ENCODE data around the gene GLS. TPM values are rescaled to one million over a fixed set of nuclear protein-coding genes. Genes with fewer than 3 reads are reported as not detected.

GLS gene
- total and polyA plus RNA-seq, 2 donors (not counting 3 experiments of a cell fraction or from before 2014, with no cell fraction given) = 49.0 to 183 TPM

GRCh38 chr2:190859347-190860297, 21.0 kb upstream of the GLS start:
- Histone ChIP-seq H3K4me1 (ENCODE audit: control insufficient read depth, extremely low read depth, insufficient read depth, low read length) (peaks cover 11% of the 10 kb centered on the region), H3K36me3 (ENCODE audit: control insufficient read depth in 2 of 2, extremely low read depth in 1 of 2, insufficient read depth in 2 of 2, low read length in 2 of 2) (no peaks in the 10 kb centered on the region), H3K9me3 (replicated peaks; ENCODE audit: control insufficient read depth, insufficient read depth, low read length) (no peaks in the 10 kb centered on the region), H4K20me1 (replicated peaks; ENCODE audit: control insufficient read depth, extremely low read depth, insufficient read depth, low read length) (no peaks in the 10 kb centered on the region), H3K27me3 (ENCODE audit: control insufficient read depth in 2 of 2, insufficient read depth in 2 of 2, low read length in 2 of 2) (no peaks in the 10 kb centered on the region), H3K9me1 (replicated peaks; ENCODE audit: control insufficient read depth, extremely low read depth, insufficient read depth, low read length) (no peaks in the 10 kb centered on the region), H3K4me2 (ENCODE audit: insufficient read depth, low read length) (no peak overlapping the region), H2AFZ (ENCODE audit: low read depth, low read length) (peak overlapping the region; percentile 26), H3K9ac (replicated peaks; ENCODE audit: extremely low read depth, insufficient read depth, low read length) (no peak overlapping the region), H3K79me2 (ENCODE audit: control insufficient read depth, insufficient read depth, low read length) (no peaks in the 10 kb centered on the region), H3K4me3 (replicated peaks in 1 of 3; ENCODE audit: insufficient read depth in 1 of 3, low read depth in 1 of 3, low read length in 3 of 3) (no peak overlapping the region), H3K27ac (ENCODE audit: insufficient read depth, low read depth, low read length) (no peak overlapping the region)
- intact Hi-C loops (cut with micrococcal nuclease) = no loop called here
- ChIA-PET CTCF (interaction anchor here (1.3 to 2.8 kb wide), 4 partner anchors 9 to 22 kb away, joined by 3 to 20 read pairs (median 5); no protein-coding TSS in a partner anchor), POLR2A (interaction anchor here (1.8 kb wide), 1 partner anchor 22 kb away, joined by 5 read pairs; the partner anchor contains the start of gene GLS)
- peak; percentile 21 for DNase-seq (ENCODE audit: low read depth, low spot score)
- peak; percentile 55 for FAIRE-seq
- TF ChIP-seq POLR2A (IDR thresholded peaks at IDR 0.05; ENCODE audit: low read depth, low read length) (no peak), MAX (IDR thresholded peaks at IDR 0.05; ENCODE audit: insufficient read depth, insufficient read length) (no peak)
- no TSS peak for BruUV-seq (replicated peaks)
- dilution Hi-C loops (cut with MboI; ENCODE audit: extremely low pct_ligation_motif_present, low sequenced_read_pairs) = no loop called here

DNA sequence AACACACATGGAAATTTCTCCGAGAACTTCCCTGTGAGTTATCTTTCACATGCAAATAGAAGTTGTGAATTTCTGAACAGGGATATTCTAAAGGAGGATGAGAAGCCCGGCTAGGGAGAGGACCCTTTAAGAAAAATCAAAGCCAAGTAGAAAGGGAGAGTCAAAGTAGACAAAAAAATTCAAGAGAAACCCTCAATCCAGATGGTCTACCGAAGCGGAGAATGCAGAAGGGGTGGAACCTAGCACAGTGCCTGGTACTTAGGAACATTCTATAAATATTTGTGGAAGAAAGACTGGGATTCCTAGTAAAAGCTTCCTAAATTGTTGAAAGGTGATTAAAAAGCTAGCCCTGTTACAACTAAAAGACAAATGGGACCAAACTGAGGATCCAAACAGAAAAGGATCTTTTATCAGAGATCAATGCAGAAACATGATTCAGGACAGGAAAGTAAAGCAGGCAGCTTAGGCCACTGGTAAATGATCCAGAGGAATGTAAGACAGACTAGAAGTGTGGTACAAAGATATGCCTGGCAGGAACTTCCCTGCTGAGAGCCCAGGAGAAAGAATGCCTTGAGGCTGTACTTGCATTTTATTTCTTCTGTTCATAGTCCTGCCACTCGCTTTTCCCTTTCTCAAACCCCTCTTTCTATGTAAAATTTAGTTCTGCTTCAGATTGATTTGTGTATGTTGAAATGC, 19.5 kb upstream of the GLS start:
- no peak overlapping the region for H3K4me2 ChIP-seq (ENCODE audit: insufficient read depth, low read length)
- no peak for DNase-seq (ENCODE audit: low read depth, low spot score)
- H3K4me3 ChIP-seq (replicated peaks in 1 of 3; ENCODE audit: insufficient read depth in 1 of 3, low read depth in 1 of 3, low read length in 3 of 3) = no peak overlapping the region
- H3K9me3 ChIP-seq (replicated peaks; ENCODE audit: control insufficient read depth, insufficient read depth, low read length) = no peaks in the 10 kb centered on the region
- no peak overlapping the region for H3K27ac ChIP-seq (ENCODE audit: insufficient read depth, low read depth, low read length)
- no peaks in the 10 kb centered on the region for H4K20me1 ChIP-seq (replicated peaks; ENCODE audit: control insufficient read depth, extremely low read depth, insufficient read depth, low read length)
- ChIA-PET CTCF (interaction anchor here (1.6 to 2.8 kb wide), 2 partner anchors 11 to 16 kb away, joined by 6 to 20 read pairs; no protein-coding TSS in a partner anchor), POLR2A (interaction anchor here (1.8 kb wide), 1 partner anchor 21 kb away, joined by 5 read pairs; the partner anchor contains the start of gene GLS)
- no peak for FAIRE-seq
- H3K79me2 ChIP-seq (ENCODE audit: control insufficient read depth, insufficient read depth, low read length) = no peaks in the 10 kb centered on the region
- no peaks in the 10 kb centered on the region for H3K9me1 ChIP-seq (replicated peaks; ENCODE audit: control insufficient read depth, extremely low read depth, insufficient read depth, low read length)
- no peaks in the 10 kb centered on the region for H3K36me3 ChIP-seq (ENCODE audit: control insufficient read depth in 2 of 2, extremely low read depth in 1 of 2, insufficient read depth in 2 of 2, low read length in 2 of 2)
- H3K27me3 ChIP-seq (ENCODE audit: control insufficient read depth in 2 of 2, insufficient read depth in 2 of 2, low read length in 2 of 2) = no peaks in the 10 kb centered on the region
- intact Hi-C loops (cut with micrococcal nuclease) = no loop called here
- H3K4me1 ChIP-seq (ENCODE audit: control insufficient read depth, extremely low read depth, insufficient read depth, low read length) = peaks cover 11% of the 10 kb centered on the region
- dilution Hi-C loops (cut with MboI; ENCODE audit: extremely low pct_ligation_motif_present, low sequenced_read_pairs) = no loop called here
- H2AFZ ChIP-seq (ENCODE audit: low read depth, low read length) = no peak overlapping the region
- BruUV-seq (replicated peaks) = no TSS peak
- H3K9ac ChIP-seq (replicated peaks; ENCODE audit: extremely low read depth, insufficient read depth, low read length) = no peak overlapping the region
- TF ChIP-seq JUN (IDR thresholded peaks at IDR 0.05; ENCODE audit: borderline replicate concordance, insufficient read depth, insufficient read length, low read depth) = no peak
- TF ChIP-seq FOS (IDR thresholded peaks at IDR 0.05; ENCODE audit: borderline replicate concordance, insufficient read depth, low read length) = no peak
- no peak for TF ChIP-seq POLR2A (IDR thresholded peaks at IDR 0.05; ENCODE audit: low read depth, low read length)
- TF ChIP-seq MAX (IDR thresholded peaks at IDR 0.05; ENCODE audit: insufficient read depth, insufficient read length) = no peak
- TF ChIP-seq GATA2 (IDR thresholded peaks at IDR 0.05; ENCODE audit: insufficient read depth, insufficient read length, low read depth, low read length) = no peak
- TF ChIP-seq MYC (IDR thresholded peaks at IDR 0.05; ENCODE audit: low read depth, low read length) = no peak
- TF ChIP-seq EZH2 (IDR thresholded peaks at IDR 0.05; ENCODE audit: borderline replicate concordance, low read depth, low read length, severe bottlenecking) = no peak
- TF ChIP-seq, protein P1, sequence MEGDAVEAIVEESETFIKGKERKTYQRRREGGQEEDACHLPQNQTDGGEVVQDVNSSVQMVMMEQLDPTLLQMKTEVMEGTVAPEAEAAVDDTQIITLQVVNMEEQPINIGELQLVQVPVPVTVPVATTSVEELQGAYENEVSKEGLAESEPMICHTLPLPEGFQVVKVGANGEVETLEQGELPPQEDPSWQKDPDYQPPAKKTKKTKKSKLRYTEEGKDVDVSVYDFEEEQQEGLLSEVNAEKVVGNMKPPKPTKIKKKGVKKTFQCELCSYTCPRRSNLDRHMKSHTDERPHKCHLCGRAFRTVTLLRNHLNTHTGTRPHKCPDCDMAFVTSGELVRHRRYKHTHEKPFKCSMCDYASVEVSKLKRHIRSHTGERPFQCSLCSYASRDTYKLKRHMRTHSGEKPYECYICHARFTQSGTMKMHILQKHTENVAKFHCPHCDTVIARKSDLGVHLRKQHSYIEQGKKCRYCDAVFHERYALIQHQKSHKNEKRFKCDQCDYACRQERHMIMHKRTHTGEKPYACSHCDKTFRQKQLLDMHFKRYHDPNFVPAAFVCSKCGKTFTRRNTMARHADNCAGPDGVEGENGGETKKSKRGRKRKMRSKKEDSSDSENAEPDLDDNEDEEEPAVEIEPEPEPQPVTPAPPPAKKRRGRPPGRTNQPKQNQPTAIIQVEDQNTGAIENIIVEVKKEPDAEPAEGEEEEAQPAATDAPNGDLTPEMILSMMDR (IDR thresholded peaks at IDR 0.05; ENCODE audit: extremely low read depth in 1 of 2, insufficient read depth in 1 of 2, low read depth in 1 of 2, low read length in 2 of 2) = no peak
- TF ChIP-seq POLR2AphosphoS5 (IDR thresholded peaks at IDR 0.05; ENCODE audit: insufficient read depth, low read depth, low read length) = no peak

All from endothelial cell of umbilical vein (primary cell).